Stimulated activated naive CD8-positive, alpha-beta T cell treated with anti-CD3 and anti-CD28 coated beads, Interleukin-15, Interleukin-2, amounts not matched to agents 100 ng/mL and 50 ng/mL, for 24 hours (primary cell): Measurements from ENCODE around the gene PABPN1L.
"Not testable (repeated sequence)": the region's sequence is repeated elsewhere in the genome, so short reads cannot be mapped to it uniquely, and the experiment has no call there.

ENCODE experiments used
- H3K27ac Mint-ChIP-seq: one replicate; pipeline ENCODE4 v1.8.0; 2021; ENCODE audit warnings: mild to moderate bottlenecking, mixed read lengths
- H3K27me3 Mint-ChIP-seq: one replicate; pipeline ENCODE4 v1.8.0; 2021; ENCODE audit warnings: mixed read lengths
- H3K36me3 Mint-ChIP-seq: one replicate; pipeline ENCODE4 v1.8.0; 2021; ENCODE audit warnings: low read depth, mixed read lengths
- H3K4me1 Mint-ChIP-seq: one replicate; pipeline ENCODE4 v1.8.0; 2021; ENCODE audit warnings: low read depth, mixed read lengths
- H3K4me3 Mint-ChIP-seq: one replicate; pipeline ENCODE4 v1.8.0; 2021; ENCODE audit warnings: mild to moderate bottlenecking, mixed read lengths
- H3K9me3 Mint-ChIP-seq: one replicate; pipeline ENCODE4 v1.8.0; 2021; ENCODE audit warnings: mixed read lengths

The PABPN1L gene

GRCh38 chr16:88893127-88893968 is 26.9 kb upstream of the PABPN1L start:
- Mint-ChIP-seq H3K4me1 (no peaks in the 10 kb centered on the region), H3K9me3 (no peaks in the 10 kb centered on the region), H3K4me3 (no peak overlapping the region), H3K36me3 (no peaks in the 10 kb centered on the region), H3K27me3 (no peaks in the 10 kb centered on the region), H3K27ac (no peak overlapping the region)

GRCh38 chr16:88892065-88892464 is 25.6 kb upstream of the PABPN1L start:
- Mint-ChIP-seq H3K27me3 (no peaks in the 10 kb centered on the region), H3K36me3 (no peaks in the 10 kb centered on the region), H3K9me3 (no peaks in the 10 kb centered on the region)

GRCh38 chr16:88891083-88891482 is 24.6 kb upstream of the PABPN1L start:
- H3K27ac Mint-ChIP-seq: no peak overlapping the region
- no peaks in the 10 kb centered on the region for H3K4me1 Mint-ChIP-seq
- H3K4me3 Mint-ChIP-seq: no peak overlapping the region
- no peaks in the 10 kb centered on the region for H3K36me3 Mint-ChIP-seq
- H3K27me3 Mint-ChIP-seq: no peaks in the 10 kb centered on the region
- H3K9me3 Mint-ChIP-seq: no peaks in the 10 kb centered on the region

More at GRCh38 chr16:88892065-88892464, 25.6 kb upstream of the PABPN1L start:
- no peak overlapping the region for H3K27ac Mint-ChIP-seq
- H3K4me1 Mint-ChIP-seq: no peaks in the 10 kb centered on the region
- H3K4me3 Mint-ChIP-seq: no peak overlapping the region

- H3K4me1 Mint-ChIP-seq, H3K4me3 Mint-ChIP-seq, H3K36me3 Mint-ChIP-seq, H3K27ac Mint-ChIP-seq, H3K9me3 Mint-ChIP-seq, H3K27me3 Mint-ChIP-seq: not testable (repeated sequence)
These were observed 23.4 kb upstream of the PABPN1L start for GRCh38 chr16:88889702-88890352.

GRCh38 chr16:88888461-88889387 is 22.3 kb upstream of the PABPN1L start:
- H3K36me3 Mint-ChIP-seq: no peaks in the 10 kb centered on the region
- H3K27ac Mint-ChIP-seq: no peak overlapping the region
- no peaks in the 10 kb centered on the region for H3K27me3 Mint-ChIP-seq
- no peaks in the 10 kb centered on the region for H3K4me1 Mint-ChIP-seq
- H3K4me3 Mint-ChIP-seq: no peak overlapping the region
- no peaks in the 10 kb centered on the region for H3K9me3 Mint-ChIP-seq

- Mint-ChIP-seq H3K27ac (no peak overlapping the region), H3K9me3 (no peaks in the 10 kb centered on the region), H3K4me3 (no peak overlapping the region), H3K27me3 (no peaks in the 10 kb centered on the region), H3K36me3 (no peaks in the 10 kb centered on the region), H3K4me1 (no peaks in the 10 kb centered on the region)
These were observed 21.6 kb upstream of the PABPN1L start for GRCh38 chr16:88888057-88888456.

- Mint-ChIP-seq H3K4me1 (no peaks in the 10 kb centered on the region), H3K9me3 (no peaks in the 10 kb centered on the region), H3K27ac (no peak overlapping the region), H3K36me3 (no peaks in the 10 kb centered on the region), H3K27me3 (no peaks in the 10 kb centered on the region), H3K4me3 (no peak overlapping the region)
These were observed 20.5 kb upstream of the PABPN1L start for GRCh38 chr16:88886845-88887521.

- Mint-ChIP-seq H3K4me1 (no peaks in the 10 kb centered on the region), H3K27me3 (no peaks in the 10 kb centered on the region), H3K36me3 (no peaks in the 10 kb centered on the region), H3K27ac (no peak overlapping the region), H3K4me3 (no peak overlapping the region), H3K9me3 (no peaks in the 10 kb centered on the region)
These were observed 20.0 kb upstream of the PABPN1L start for GRCh38 chr16:88886420-88886844.

- H3K4me3 Mint-ChIP-seq: no peak overlapping the region
- H3K36me3 Mint-ChIP-seq: no peaks in the 10 kb centered on the region
- H3K27ac Mint-ChIP-seq: no peak overlapping the region
- no peaks in the 10 kb centered on the region for H3K27me3 Mint-ChIP-seq
- H3K4me1 Mint-ChIP-seq: no peaks in the 10 kb centered on the region
- H3K9me3 Mint-ChIP-seq: no peaks in the 10 kb centered on the region
These were observed 19.3 kb upstream of the PABPN1L start for GRCh38 chr16:88885693-88886280.

- no peaks in the 10 kb centered on the region for H3K4me1 Mint-ChIP-seq
- no peak overlapping the region for H3K4me3 Mint-ChIP-seq
- no peaks in the 10 kb centered on the region for H3K36me3 Mint-ChIP-seq
- no peaks in the 10 kb centered on the region for H3K9me3 Mint-ChIP-seq
- H3K27me3 Mint-ChIP-seq: no peaks in the 10 kb centered on the region
- H3K27ac Mint-ChIP-seq: no peak overlapping the region
These were observed 18.3 kb upstream of the PABPN1L start for GRCh38 chr16:88884569-88885271.

- no peak overlapping the region for H3K27ac Mint-ChIP-seq
- no peak overlapping the region for H3K4me3 Mint-ChIP-seq
- no peaks in the 10 kb centered on the region for H3K27me3 Mint-ChIP-seq
- no peaks in the 10 kb centered on the region for H3K36me3 Mint-ChIP-seq
- no peaks in the 10 kb centered on the region for H3K9me3 Mint-ChIP-seq
- H3K4me1 Mint-ChIP-seq: no peaks in the 10 kb centered on the region
These were observed 17.5 kb upstream of the PABPN1L start for GRCh38 chr16:88883946-88884345.

GRCh38 chr16:88883117-88883895 is 16.8 kb upstream of the PABPN1L start:
- H3K4me1 Mint-ChIP-seq: no peaks in the 10 kb centered on the region
- no peaks in the 10 kb centered on the region for H3K9me3 Mint-ChIP-seq
- no peaks in the 10 kb centered on the region for H3K36me3 Mint-ChIP-seq
- H3K27me3 Mint-ChIP-seq: no peaks in the 10 kb centered on the region
- no peak overlapping the region for H3K27ac Mint-ChIP-seq
- H3K4me3 Mint-ChIP-seq: no peak overlapping the region

- Mint-ChIP-seq H3K4me1 (no peaks in the 10 kb centered on the region), H3K27me3 (no peaks in the 10 kb centered on the region), H3K4me3 (no peak overlapping the region), H3K27ac (no peak overlapping the region), H3K36me3 (no peaks in the 10 kb centered on the region), H3K9me3 (no peaks in the 10 kb centered on the region)
These were observed 16.0 kb upstream of the PABPN1L start for GRCh38 chr16:88882358-88883030.
